ENCODE measurements around the gene MISP.

MISP gene

DNA sequence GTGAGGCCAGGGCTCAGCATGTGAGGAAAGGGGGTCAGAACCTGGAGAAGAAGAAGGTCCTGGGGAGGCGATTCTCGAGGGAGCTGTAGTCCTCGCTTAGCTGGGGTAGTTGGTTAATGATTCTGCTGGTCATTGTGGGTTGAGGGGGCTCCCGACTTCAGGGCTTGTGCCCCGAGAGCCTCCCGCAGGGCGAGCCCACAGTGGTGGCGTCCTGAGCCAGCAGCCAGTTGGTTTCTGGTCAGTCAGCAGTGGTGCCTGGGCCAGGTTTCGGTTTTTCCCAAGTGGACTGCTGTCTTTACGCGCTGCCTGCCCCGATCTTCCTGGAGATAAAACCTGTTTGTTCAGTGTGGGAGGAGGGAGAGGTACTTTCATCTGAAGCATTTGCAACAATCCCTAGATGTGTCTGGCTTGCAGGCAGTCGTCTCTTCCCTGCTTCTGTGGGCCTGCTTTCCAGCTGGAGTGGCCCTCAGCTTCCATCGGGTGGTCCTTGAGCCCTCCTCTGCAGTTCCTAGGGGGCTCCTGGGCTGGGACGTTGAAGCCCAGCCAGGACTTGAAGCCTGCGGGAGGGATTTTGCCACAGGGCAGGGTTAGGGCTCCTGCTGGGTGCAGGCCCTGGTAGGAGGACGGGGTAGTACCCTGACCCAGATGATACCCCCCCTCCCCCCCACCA, 49.6 kb downstream of the MISP start:
- DNase-seq = no peak

DNA sequence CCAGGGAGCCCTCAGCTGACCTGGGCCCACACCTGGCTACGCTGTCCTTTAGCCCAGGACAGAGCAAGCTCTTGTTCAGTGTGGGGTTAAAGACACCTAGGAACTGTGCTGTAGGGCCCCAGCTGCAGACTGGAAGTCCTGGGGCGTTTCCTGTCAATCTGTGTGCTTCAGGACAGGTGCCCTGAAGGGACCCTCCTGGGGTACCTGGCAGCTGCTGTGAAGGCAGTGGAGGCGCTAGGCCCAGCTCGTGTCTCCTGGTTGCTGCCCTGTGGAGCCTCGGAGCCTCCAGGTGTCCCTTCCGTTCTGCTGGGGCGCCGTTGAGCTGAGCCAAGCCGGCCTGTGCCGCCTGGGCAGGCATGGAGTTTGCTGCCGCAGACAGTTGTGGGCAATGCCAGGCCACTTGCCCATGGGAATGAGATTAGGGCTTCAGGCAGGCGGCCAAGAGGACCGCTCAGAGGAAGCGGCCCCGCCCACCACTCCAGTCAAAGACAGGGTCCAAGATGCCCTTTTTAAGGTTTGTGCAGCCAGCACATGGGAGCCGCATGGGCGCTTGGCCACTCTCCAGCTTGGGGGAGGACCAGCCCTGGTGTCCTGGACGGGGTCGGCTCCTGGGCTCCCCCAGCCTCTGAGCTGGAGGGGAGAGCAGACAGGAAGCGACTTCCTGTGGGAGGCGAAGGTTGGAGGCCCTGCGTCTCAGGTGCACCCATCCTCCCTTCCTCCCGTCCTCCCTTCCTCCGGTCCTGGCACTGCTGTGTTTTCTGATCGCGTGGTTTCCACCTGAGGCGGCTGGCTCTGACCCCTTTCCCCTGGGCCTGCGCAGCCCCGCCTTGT, 50.3 kb downstream of the MISP start:
- DNase-seq = no peak

DNA sequence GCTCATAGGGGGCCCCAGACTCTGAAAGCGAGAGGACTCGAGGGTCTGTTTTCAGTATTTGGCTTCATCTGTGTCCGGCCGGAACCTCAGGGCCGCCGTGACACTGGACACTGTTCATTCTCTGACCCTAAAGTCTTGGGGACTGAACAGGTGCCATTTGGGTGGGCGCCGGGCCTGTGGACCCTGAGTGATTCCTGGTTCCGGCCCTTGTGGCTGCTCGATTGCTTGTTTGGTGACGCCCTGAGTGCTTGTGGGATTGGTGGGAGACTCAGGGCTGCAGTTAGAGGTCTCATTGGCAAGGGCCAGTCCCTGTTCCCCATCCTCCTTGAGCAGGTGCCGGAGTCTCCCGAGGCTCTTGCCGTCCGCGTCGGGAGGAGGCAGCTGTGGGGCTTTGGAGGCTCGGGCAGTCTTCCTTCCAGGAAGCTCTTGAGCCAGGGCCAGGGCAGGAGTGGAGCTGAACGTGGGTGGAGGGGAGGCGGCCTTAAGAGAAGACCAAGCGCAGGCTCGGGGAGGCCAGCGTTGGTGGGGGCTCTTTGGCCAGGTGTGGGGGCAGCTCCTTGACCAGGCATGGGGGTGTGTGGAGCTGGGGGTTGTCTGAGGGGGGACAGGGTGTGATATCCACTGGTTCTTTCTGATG, 51.1 kb downstream of the MISP start:
- no peak for DNase-seq

DNA sequence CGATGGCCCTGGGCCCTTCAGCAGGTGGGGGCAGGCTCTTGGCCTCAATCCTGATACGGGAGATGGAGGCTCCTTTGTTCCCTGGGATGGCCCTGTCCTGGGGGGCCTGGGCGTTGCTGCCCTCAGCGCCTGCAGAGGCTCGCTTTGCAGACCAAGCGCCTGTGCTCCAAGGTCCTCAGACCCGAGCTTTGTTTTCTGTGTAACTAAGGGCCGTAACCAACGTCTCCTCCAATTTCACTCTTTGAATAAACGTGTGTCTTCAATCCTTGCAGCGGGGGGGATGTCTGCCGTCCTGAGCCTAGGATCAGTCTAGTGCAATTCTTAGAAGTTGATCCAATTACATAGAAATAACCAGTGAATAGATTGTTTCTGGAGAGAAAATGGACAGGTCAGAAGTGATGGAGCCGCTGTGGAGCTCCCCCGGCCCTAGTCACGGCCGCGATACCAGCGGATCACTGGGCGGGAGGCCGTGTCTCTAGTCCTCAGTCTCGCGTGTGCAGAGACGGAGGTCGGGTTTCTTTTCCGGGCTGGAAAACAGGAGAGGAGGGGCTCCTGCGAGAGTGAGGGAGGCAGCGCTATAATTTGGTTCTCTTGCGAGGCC, 51.7 kb downstream of the MISP start:
- DNase-seq = no peak

DNA sequence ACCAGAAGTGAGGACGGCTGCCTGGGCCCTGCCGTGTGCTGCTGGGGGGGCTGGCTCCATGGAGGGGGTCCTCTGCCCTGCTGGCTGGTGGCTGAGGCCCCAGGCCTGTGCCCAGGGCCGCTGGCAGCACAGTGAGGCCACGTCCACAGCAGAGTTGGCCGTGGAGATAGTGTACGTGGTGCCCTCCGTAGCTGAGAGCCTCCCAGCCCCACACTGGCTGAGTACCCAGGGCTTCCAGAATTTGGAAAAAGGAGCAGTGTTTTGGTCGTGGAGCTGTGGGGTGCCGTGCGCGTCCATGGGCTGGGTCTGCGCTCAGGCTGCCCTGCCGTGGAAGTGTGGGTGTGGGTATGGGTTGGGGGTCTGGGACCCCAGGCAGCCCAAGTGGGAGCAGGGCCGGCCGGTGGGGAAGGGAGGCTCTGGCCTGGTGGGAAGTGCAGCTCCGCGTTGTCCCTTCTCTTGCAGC, 52.2 kb downstream of the MISP start:
- no peak for DNase-seq

DNA sequence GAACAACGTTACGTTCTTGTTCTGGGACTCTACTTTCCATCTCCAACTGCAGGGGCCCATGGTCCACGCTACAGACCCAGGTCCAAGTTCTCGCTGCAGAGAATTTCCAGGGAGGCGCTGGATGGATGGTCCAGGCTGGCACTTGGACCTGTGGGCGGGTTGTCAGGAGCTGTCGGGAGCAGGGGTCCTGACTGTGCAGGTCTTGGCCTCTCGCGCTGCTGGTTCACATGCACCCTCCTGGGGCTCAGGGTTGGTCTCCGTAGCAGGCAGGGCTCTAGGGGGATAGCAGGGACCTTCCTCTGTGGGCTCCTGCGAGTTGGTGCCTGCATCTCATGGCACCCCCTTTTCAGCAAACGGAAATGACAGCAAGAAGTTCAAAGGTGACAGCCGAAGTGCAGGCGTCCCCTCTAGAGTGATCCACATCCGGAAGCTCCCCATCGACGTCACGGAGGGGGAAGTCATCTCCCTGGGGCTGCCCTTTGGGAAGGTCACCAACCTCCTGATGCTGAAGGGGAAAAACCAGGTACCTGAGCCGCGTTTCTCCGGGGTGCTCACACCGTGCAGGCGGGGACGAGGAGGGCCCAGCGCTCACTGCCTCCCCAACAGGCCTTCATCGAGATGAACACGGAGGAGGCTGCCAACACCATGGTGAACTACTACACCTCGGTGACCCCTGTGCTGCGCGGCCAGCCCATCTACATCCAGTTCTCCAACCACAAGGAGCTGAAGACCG, 52.9 kb downstream of the MISP start:
- DNase-seq = no peak

DNA sequence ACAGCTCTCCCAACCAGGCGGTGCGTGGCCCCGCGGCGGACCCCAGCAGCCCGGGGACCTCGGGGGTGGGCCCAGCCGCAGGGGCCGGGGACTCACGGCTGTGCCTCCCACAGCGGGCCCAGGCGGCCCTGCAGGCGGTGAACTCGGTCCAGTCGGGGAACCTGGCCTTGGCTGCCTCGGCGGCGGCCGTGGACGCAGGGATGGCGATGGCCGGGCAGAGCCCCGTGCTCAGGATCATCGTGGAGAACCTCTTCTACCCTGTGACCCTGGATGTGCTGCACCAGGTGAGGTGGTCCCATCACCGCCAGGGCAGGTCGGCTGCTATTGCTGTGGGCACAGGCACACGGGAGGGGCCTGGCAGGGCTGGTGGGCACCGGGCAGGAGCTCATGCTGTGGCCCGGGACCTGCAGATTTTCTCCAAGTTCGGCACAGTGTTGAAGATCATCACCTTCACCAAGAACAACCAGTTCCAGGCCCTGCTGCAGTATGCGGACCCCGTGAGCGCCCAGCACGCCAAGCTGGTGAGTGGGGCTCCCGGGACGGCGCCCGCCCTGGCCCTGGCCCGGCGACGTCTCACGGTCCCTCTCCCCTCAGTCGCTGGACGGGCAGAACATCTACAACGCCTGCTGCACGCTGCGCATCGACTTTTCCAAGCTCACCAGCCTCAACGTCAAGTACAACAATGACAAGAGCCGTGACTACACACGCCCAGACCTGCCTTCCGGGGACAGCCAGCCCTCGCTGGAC, 53.7 kb downstream of the MISP start:
- no peak for DNase-seq

DNA sequence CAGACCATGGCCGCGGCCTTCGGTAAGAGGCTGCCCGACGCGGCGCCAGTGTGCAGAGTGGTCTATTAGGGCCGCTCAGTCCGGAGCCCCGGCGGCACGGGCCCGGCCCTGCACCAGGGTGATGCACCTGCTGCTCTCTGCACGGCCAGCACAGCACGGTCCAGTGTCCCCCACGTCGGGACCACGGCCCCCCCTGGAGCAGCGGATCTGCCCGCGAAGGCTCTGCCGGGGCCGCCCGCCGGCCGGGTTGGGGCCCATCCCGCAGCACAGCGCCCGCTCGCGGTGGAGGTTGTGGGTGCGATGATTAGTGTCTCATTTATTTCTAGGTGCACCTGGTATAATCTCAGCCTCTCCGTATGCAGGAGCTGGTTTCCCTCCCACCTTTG, 54.2 kb downstream of the MISP start:
- DNase-seq = no peak

DNA sequence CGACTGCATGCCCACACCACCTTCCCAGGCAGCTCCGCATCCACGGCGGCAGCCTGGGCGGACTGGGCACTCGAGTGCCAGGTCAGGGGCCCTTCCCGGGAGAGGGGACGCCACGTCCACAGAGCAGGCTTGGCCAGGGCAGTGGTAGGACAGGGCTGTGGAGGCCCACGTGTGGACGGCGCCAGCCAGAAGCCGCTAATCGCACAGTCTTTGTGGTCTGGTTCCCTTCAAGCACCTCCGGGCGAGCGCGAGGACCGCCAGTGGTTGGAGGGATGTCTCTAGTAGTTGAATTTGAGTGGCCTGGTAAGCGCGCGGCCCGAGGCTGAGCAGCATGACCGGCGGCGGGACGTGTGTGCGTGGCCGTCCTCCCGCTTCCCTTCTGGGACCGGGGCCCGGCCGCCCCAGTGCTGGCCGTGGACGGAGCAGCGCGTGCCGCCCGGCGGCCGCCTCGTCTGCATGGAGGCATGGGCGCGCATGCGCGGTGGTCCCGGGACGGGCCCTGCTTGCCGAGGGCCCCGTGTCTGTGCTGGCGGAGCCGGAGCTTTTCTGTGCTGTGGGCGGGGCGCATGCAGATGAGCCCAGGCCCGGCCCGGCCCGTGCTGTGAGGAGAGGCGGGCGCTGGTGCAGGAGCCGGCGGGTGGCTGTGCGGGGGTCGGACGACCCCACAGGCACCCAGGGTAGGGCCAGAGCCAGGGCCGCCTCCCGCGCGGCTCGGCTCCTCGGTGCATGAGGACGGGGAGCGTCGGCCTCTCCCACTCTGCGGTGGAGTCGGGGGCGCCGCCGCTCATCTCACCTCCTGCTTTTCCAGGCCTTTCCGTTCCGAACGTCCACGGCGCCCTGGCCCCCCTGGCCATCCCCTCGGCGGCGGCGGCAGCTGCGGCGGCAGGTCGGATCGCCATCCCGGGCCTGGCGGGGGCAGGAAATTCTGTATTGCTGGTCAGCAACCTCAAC, 55.0 kb downstream of the MISP start:
- no peak for DNase-seq

DNA sequence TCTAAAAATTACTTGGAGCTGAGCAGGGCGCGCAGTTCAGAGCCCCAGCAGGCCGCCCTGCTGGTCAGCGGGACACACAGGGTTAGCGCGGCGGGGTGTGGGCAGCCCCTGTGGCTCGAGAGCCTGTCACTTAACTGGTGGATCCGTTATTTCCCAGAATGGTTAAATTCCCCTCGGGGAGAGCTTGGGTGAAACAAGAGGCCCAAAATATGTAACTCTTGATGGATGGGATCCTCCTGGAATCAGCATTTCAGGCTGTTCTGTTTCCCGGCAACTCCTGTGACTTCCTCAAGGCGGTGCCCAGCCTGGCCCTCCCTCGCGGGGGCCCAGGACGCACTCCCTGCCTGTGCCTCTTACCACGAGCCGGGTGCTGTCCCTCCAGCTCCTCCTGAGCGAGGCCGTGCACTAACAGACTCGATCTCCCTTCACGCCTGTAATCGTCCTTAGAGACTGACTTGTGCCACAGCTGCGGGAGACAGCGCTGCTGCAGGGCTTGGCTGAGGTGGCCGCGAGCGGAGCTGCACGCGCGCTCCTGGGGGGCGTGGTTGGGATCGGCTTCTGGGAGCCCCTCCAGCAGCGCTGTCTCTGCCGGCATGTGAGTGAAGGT, 56.0 kb downstream of the MISP start:
- no peak for DNase-seq

DNA sequence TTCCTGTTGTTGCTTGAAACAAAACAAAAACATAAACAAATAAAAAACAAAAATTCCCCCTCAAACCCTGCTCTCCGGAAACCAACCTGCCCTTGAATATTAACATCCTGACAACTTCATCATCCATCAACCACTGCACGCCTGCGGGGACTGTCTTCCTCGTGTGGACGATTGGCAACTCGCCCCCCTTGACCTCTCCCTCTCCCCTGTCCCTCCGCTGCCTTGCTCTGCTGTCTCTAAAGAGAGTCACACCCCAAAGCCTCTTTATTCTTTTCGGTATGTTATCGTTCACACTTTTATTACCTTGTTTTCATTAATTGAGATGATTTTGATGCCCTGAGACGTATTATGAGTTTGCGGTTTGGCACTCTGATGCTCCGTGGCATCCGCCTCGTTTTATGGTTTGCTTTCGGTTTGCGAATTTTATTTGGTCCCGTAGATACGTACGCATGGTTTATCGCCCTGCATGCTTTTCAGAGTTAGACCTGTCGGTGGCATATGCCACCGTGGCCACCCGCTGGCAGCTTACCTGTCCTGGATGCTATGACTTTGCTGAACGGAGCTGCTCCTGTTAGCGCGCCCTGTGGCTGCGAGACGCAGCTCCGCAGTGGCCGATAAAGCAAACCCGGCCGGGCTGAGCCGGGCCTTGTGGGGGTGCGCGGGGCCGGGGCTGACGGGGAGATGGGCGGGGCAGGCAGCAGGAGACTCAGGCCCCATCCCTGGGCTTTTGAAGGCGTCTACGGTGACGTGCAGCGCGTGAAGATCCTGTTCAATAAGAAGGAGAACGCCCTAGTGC, 56.9 kb downstream of the MISP start:
- no peak for DNase-seq

DNA sequence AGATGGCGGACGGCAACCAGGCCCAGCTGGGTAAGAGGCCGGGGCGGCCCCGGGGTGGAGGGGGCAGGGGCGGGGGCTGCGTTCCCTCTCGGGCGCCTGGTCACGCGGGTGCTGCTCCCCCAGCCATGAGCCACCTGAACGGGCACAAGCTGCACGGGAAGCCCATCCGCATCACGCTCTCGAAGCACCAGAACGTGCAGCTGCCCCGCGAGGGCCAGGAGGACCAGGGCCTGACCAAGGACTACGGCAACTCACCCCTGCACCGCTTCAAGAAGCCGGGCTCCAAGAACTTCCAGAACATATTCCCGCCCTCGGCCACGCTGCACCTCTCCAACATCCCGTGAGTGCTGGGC, 57.5 kb downstream of the MISP start:
- no peak for DNase-seq

DNA sequence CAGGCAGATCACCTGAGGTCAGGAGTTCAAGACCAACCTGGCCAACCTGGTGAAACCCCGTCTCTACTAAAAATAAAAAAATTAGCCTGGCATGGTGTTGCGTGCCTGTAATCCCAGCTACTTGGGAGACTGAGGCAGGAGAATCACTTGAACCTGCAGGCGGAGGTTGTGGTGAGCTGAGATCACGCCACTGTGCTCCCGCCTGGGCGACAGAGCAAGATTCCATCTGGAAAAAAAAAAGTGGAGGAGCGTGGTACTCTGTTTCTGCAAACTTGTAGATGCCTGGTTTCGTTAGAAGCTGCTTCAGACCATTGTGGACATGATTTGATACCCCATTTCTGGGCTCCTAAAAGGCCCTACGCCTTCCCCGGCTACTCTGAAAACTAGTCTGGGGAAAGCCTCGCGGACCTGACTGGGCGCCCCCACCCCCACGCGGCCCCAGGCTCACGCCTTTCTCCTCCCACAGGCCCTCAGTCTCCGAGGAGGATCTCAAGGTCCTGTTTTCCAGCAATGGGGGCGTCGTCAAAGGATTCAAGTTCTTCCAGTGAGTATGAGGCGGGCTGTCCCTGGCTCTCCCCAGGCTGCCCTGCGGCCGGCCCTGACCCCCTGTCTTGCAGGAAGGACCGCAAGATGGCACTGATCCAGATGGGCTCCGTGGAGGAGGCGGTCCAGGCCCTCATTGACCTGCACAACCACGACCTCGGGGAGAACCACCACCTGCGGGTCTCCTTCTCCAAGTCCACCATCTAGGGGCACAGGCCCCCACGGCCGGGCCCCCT, 59.4 kb downstream of the MISP start:
- DNase-seq = no peak

DNA sequence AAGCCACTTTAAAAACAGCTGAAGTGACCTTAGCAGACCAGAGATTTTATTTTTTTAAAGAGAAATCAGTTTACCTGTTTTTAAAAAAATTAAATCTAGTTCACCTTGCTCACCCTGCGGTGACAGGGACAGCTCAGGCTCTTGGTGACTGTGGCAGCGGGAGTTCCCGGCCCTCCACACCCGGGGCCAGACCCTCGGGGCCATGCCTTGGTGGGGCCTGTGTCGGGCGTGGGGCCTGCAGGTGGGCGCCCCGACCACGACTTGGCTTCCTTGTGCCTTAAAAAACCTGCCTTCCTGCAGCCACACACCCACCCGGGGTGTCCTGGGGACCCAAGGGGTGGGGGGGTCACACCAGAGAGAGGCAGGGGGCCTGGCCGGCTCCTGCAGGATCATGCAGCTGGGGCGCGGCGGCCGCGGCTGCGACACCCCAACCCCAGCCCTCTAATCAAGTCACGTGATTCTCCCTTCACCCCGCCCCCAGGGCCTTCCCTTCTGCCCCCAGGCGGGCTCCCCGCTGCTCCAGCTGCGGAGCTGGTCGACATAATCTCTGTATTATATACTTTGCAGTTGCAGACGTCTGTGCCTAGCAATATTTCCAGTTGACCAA, 60.1 kb downstream of the MISP start:
- DNase-seq = no peak

DNA sequence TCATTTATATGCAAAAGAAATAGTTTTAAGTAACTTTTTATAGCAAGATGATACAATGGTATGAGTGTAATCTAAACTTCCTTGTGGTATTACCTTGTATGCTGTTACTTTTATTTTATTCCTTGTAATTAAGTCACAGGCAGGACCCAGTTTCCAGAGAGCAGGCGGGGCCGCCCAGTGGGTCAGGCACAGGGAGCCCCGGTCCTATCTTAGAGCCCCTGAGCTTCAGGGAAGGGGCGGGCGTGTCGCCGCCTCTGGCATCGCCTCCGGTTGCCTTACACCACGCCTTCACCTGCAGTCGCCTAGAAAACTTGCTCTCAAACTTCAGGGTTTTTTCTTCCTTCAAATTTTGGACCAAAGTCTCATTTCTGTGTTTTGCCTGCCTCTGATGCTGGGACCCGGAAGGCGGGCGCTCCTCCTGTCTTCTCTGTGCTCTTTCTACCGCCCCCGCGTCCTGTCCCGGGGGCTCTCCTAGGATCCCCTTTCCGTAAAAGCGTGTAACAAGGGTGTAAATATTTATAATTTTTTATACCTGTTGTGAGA, 60.7 kb downstream of the MISP start:
- DNase-seq = no peak

DNA sequence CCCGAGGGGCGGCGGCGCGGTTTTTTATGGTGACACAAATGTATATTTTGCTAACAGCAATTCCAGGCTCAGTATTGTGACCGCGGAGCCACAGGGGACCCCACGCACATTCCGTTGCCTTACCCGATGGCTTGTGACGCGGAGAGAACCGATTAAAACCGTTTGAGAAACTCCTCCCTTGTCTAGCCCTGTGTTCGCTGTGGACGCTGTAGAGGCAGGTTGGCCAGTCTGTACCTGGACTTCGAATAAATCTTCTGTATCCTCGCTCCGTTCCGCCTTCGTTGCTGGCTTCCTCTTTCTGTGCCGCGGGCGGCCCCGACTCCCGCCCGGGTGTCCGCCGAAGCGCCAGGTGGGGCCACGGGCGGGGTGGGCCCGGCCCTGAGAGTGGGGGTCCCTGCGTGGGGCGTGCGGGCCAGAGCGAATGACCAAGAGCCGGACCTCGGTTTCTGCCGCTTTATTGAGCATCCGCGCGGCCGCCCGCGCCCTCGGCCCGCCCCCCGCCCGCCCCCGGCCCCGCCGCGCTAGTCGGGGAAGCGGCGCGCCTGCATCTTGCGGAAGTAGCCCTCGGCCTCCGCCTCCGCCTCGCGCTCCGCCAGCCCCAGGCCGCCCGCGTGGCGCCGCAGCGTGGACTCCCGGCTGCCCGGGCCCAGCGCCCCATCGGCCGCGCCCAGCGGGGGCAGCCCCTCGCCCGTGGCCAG, 61.3 kb downstream of the MISP start:
- DNase-seq = no peak

DNA sequence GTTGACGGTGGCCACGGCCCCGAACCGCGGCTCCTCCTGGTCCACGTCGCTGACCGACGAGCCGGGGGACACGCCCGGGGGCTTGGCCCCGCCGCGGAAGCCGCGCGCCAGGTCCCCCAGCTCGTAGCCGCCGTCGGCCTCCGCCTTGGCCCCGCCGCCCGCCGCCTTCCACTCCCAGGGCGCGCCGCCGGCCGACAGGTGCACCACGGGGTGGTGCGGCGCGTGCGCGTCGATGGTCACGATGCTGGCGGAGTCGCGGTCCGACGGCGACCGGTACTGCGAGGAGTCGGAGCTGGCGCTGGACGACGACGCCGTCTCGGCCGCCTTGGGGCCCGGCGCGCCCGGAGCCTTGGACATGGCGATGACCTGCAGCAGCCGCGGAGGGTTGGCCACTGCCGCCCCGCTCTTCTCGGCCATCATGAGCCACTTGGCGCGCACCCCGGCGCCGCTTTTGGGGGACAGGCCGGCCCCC, 61.9 kb downstream of the MISP start:
- no peak for DNase-seq

Measured in NCI-H187 treated with DMSO at 0.1 percent for 48 hours (cell line).